Ishikawa (cell line): ENCODE results near the gene TCHHL1.

Experiments used
- CEBPB ChIP-seq: IDR thresholded peaks from 2 replicates; pipeline ENCODE4 v1.6.1; 2012
- CREB1 ChIP-seq: IDR thresholded peaks from 2 replicates; pipeline ENCODE4 v1.6.1; 2012; ENCODE audit warnings: low read depth
- EGR1 ChIP-seq: IDR thresholded peaks from 2 replicates; pipeline ENCODE4 v1.6.1; 2012
- EP300 ChIP-seq: IDR thresholded peaks from 2 replicates; pipeline ENCODE4 v1.6.1; 2012; ENCODE audit warnings: borderline replicate concordance
- FOXM1 ChIP-seq: IDR thresholded peaks from 2 replicates; pipeline ENCODE4 v1.6.1; 2012; ENCODE audit warnings: low read depth, borderline replicate concordance
- NFIC ChIP-seq: IDR thresholded peaks from 2 replicates; pipeline ENCODE4 v1.6.1; 2012
- RAD21 ChIP-seq: IDR thresholded peaks from 2 replicates; pipeline ENCODE4 v1.6.1; 2012; ENCODE audit warnings: low read depth
- TAF1 ChIP-seq: IDR thresholded peaks from 2 replicates; pipeline ENCODE4 v1.6.1; 2012; ENCODE audit warnings: low read depth, mild to moderate bottlenecking
- TCF12 ChIP-seq: IDR thresholded peaks from 2 replicates; pipeline ENCODE4 v1.6.1; 2012; ENCODE audit warnings: low read depth
- TEAD4 ChIP-seq: IDR thresholded peaks from 2 replicates; pipeline ENCODE4 v1.6.1; 2012
- YY1 ChIP-seq: IDR thresholded peaks from 2 replicates; pipeline ENCODE4 v1.6.1; 2012; ENCODE audit warnings: low read depth
- ZBTB7A ChIP-seq: IDR thresholded peaks from 2 replicates; pipeline ENCODE4 v1.6.1; 2012; ENCODE audit warnings: low read depth
- TF ChIP-seq, protein P1 (sequence below): IDR thresholded peaks from 2 replicates; pipeline ENCODE4 v1.6.1; 2012
- TF ChIP-seq, protein P2 (sequence below): IDR thresholded peaks from 2 replicates; pipeline ENCODE4 v1.6.1; 2012; ENCODE audit warnings: low read depth, mild to moderate bottlenecking
- TF ChIP-seq, protein P3 (sequence below): IDR thresholded peaks from 2 replicates; pipeline ENCODE4 v1.6.1; 2012

Gene TCHHL1

DNA sequence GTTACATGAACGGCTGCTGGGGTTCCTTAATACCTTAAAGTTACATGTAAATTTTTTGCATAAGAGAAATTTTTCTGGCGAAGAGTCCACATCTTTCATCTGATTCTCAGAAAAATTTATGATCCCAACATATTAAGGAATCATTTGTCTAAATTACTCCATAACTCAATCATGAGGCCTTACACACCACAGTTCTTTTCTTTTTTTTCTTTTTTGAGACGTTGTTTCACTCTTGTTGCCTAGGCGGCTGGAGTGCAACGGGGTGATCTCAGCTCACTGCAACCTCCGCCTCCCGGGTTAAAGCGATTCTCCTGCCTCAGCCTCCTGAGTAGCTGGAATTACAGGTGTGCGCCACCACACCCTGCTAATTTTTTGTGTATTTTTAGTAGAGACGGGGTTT is 50.0 kb downstream of the TCHHL1 start:
- TF ChIP-seq EP300 (no peak), TCF12 (no peak), CREB1 (no peak), YY1 (no peak), CEBPB (no peak), NFIC (no peak), RAD21 (no peak), FOXM1 (no peak), ZBTB7A (no peak), TAF1 (no peak), TEAD4 (no peak), EGR1 (no peak)
- TF ChIP-seq, protein P1, sequence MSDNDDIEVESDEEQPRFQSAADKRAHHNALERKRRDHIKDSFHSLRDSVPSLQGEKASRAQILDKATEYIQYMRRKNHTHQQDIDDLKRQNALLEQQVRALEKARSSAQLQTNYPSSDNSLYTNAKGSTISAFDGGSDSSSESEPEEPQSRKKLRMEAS = no peak
- TF ChIP-seq, protein P2, sequence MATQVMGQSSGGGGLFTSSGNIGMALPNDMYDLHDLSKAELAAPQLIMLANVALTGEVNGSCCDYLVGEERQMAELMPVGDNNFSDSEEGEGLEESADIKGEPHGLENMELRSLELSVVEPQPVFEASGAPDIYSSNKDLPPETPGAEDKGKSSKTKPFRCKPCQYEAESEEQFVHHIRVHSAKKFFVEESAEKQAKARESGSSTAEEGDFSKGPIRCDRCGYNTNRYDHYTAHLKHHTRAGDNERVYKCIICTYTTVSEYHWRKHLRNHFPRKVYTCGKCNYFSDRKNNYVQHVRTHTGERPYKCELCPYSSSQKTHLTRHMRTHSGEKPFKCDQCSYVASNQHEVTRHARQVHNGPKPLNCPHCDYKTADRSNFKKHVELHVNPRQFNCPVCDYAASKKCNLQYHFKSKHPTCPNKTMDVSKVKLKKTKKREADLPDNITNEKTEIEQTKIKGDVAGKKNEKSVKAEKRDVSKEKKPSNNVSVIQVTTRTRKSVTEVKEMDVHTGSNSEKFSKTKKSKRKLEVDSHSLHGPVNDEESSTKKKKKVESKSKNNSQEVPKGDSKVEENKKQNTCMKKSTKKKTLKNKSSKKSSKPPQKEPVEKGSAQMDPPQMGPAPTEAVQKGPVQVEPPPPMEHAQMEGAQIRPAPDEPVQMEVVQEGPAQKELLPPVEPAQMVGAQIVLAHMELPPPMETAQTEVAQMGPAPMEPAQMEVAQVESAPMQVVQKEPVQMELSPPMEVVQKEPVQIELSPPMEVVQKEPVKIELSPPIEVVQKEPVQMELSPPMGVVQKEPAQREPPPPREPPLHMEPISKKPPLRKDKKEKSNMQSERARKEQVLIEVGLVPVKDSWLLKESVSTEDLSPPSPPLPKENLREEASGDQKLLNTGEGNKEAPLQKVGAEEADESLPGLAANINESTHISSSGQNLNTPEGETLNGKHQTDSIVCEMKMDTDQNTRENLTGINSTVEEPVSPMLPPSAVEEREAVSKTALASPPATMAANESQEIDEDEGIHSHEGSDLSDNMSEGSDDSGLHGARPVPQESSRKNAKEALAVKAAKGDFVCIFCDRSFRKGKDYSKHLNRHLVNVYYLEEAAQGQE = no peak
- TF ChIP-seq, protein P3, sequence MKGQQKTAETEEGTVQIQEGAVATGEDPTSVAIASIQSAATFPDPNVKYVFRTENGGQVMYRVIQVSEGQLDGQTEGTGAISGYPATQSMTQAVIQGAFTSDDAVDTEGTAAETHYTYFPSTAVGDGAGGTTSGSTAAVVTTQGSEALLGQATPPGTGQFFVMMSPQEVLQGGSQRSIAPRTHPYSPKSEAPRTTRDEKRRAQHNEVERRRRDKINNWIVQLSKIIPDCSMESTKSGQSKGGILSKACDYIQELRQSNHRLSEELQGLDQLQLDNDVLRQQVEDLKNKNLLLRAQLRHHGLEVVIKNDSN = no peak

DNA sequence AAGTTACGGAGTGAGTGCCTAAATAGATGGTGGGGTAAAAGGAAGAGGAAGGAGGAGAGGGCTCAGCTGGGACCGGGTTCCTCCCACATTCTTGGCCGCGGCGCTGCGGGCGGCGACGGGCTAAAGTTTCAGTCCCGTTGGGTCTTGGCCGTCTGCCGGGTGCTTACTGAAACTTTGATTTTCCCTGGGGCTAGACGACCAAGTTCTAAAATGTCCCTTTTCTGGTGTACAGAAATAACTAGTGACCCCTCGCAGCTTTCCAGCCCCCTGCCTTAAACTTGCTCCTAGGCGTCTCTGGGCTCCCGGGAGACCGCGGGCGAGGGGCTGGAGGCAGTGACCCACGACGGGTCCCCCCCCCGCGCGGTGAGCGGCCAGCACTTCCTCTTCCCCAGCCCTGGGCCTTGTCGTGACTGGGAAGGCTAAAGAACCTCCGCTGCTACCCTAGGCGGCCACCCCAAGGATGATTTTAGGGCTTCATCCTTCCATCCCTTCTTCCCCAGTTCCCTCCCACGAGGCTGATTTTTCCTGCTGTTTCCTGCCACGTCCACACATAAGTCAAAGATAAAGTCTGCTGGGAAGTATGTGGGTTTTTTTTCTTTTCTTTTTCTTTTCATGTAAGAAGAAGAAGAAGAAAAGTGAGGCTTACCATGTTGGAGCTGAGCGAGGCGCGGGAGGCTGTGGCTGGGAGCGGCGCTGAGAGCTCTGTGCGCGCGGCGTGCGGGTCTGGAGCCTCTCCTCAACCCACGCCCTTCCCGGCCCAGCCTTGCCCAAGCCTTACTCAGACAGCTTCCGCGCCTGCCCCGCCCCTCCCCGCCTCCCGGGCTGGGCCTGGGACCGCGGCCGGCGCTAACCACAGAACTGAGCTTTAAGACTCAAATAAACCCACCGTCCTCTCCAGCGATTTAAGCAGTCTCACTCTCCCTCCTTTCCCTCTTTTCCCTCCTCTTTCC is 52.3 kb downstream of the TCHHL1 start, which contains the start of gene S100A11:
Gene S100A11, minus strand, starts transcription at position 738 of the 950 bp plus-strand sequence. Its CDS starts 89 bp downstream, at position 649.
- TF ChIP-seq, protein P1 = peak; percentile 14; the same call in 1 of the 2 replicates
- TF ChIP-seq ZBTB7A (peak; percentile 96), NFIC (peak; percentile 78), EP300 (peak; percentile 50), RAD21 (no peak), TCF12 (peak; percentile 65), CEBPB (no peak), EGR1 (peak; percentile 50; the same call in 1 of the 2 replicates), TEAD4 (peak; percentile 82), YY1 (no peak), CREB1 (no peak), FOXM1 (no peak), TAF1 (peak; percentile 74)
- TF ChIP-seq, protein P2 = no peak
- TF ChIP-seq, protein P3 = no peak

DNA sequence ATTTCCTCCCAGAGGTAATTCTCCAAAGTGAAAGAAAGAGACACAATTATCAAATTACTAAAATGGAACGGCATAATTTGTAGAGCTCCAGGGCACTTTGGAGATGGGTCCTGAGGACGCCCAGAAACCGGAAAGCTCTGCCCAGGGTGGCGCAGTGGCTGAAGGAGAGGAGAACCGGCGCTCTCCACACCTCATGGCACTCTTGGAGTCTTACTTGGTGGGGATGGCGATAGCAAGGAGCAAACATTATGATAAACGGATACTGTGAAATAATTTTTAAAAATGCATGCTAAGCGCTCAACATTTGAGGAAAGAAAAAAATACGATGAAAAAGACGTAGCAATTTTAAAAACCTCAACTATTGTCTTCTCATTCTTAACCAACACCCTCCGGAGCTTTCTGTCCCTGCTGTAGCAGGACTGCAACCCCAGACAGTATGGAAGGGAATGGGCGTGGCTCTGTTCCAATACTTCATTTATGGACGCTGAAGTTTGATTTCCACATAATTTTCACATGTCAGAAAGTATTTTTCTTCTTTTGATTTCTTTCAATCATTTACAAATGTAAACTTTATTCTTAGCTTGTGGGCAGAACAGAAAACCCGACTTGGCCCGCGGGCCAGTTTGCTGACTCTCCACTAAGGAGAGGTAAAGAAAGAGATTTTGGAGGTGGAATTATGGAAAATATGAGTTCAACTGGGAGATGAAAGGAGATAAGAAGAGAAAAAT is 53.2 kb downstream of the TCHHL1 start:
- TF ChIP-seq EP300 (no peak), CEBPB (no peak), TAF1 (no peak), CREB1 (no peak), ZBTB7A (no peak), FOXM1 (no peak), TEAD4 (no peak), YY1 (no peak), RAD21 (no peak)
- TF ChIP-seq, protein P3 = no peak
- TF ChIP-seq, protein P1 = no peak
- TF ChIP-seq, protein P2 = no peak
